ENCODE data around the gene KAT5.
A peak's percentile ranks its signal among the peaks of the same experiment; 100 is the strongest.
"Not testable (repeated sequence)": the region's sequence is repeated elsewhere in the genome, so short reads cannot be mapped to it uniquely, and the experiment has no call there.

The KAT5 gene

DNA sequence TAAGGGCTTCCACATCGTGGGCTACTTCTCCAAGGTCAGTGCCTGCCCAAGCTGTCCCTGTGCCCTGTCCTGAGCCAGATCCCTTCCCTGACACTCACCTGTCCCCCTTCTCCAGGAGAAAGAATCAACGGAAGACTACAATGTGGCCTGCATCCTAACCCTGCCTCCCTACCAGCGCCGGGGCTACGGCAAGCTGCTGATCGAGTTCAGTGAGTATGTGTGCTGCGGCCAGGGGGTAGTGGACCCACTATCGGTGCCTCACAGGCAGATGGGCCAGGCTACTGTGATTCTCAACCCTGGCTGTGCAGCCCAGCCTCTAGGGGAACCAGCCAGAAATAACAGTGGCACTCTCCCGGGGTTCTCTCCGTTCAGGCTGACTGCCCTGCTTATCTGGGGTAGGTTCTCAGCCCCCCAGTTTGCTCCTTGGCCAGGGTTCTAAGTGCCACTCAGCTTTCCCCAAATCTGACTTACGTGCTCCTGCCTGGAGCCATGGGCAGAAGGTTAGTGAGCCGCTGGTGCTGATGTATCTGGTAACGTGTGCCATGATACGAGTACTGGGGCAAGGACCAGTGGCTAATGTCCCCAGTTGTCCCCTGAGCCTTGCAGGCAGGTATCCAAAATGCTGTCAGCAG is 4.8 kb downstream of the KAT5 start:
- H3K36me3 Mint-ChIP-seq (ENCODE audit: low read depth): peaks cover 86% of the 10 kb centered on the region
- no peaks in the 10 kb centered on the region for H3K27me3 Mint-ChIP-seq
- H3K4me3 Mint-ChIP-seq: no peak overlapping the region
- intact Hi-C loops (cut with micrococcal nuclease): no loop called here
- H3K27ac Mint-ChIP-seq: no peak overlapping the region
- peaks cover 68% of the 10 kb centered on the region for H3K4me1 Mint-ChIP-seq (ENCODE audit: low read depth)
- H3K9me3 Mint-ChIP-seq: no peaks in the 10 kb centered on the region

GRCh38 chr11:65717906-65718305 is 5.9 kb downstream of the KAT5 start:
- Mint-ChIP-seq H3K4me3 (no peak overlapping the region), H3K27ac (no peak overlapping the region), H3K4me1 (ENCODE audit: low read depth) (peaks cover 62% of the 10 kb centered on the region), H3K36me3 (ENCODE audit: low read depth) (peaks cover 76% of the 10 kb centered on the region), H3K9me3 (no peaks in the 10 kb centered on the region), H3K27me3 (no peaks in the 10 kb centered on the region)
- intact Hi-C loops (cut with micrococcal nuclease): no loop called here

GRCh38 chr11:65718531-65718930 is 6.5 kb downstream of the KAT5 start:
- Mint-ChIP-seq H3K27ac (no peak overlapping the region), H3K9me3 (no peaks in the 10 kb centered on the region), H3K27me3 (no peaks in the 10 kb centered on the region), H3K4me1 (ENCODE audit: low read depth) (peaks cover 56% of the 10 kb centered on the region), H3K4me3 (peak overlapping the region; percentile 99), H3K36me3 (ENCODE audit: low read depth) (peaks cover 70% of the 10 kb centered on the region)
- intact Hi-C loops (cut with micrococcal nuclease): no loop called here

- Mint-ChIP-seq H3K36me3 (ENCODE audit: low read depth) (peaks cover 65% of the 10 kb centered on the region), H3K27ac (peak overlapping the region; percentile 81), H3K4me3 (peak overlapping the region; percentile 99), H3K4me1 (ENCODE audit: low read depth) (peaks cover 51% of the 10 kb centered on the region), H3K27me3 (no peaks in the 10 kb centered on the region), H3K9me3 (no peaks in the 10 kb centered on the region)
- intact Hi-C loops (cut with micrococcal nuclease): no loop called here
Observed at GRCh38 chr11:65718964-65719492, 7.0 kb downstream of the KAT5 start.

DNA sequence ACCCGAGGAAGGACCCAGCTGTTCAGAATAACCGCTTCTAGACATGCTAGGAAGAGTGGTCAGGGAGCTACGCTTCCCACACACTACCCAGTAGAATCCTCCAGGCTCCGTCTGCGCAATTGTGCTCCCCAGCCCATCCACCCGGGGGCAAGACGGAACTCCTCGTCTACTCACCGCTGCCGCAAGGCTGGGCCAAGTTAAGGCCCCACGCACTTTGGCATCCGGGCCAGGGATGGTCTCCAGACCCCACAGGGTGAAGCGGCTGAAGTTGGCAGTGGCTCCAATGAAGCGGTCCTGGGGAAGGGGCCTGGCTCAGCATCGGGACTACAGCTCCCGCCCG is 7.8 kb downstream of the KAT5 start:
- peaks cover 57% of the 10 kb centered on the region for H3K36me3 Mint-ChIP-seq (ENCODE audit: low read depth)
- intact Hi-C loops (cut with micrococcal nuclease): loop anchor here (1.0 kb wide), 1 partner anchor 8 kb away; the partner anchor contains the start of gene KAT5

DNA sequence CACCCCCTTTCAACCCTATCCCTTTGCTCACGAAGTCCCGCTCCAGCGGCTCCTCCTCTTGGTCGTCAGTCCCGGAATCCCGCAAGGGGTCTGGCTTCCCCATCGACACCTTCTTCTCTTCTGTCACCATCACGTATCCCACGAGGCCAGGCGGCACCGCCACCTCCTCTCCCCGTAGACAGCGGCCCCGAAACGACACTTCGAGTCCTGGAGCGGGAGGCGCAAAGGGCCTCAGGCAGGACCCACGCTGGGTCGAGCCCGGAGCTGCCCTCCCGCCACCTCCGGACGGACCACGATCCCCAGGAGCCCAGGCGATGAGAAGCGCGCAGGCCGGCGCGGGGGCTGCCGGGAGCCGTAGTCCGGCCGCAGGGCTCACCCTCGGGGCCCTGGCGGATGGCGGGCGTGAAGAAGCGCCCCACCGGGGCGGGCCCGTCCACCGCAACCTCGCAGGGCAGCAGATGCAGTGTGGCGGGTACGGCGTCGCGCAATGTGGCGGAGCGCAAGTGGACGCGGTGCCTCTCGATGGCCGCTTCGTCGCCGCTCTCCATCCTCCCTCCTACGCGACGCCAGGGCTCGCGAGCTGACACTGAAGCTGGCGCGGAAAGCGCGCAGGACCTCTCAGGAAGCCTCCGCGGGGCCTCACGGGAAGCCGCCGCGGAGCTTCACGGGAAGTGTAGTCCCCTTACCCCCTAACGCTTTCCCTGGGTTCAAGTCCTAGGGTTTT is 8.3 kb downstream of the KAT5 start, which contains the start of gene RNASEH2C:
Gene RNASEH2C, minus strand, starts transcription at position 588 of the 724 bp plus-strand sequence. Its CDS starts 40 bp downstream, at position 548.
- H3K4me3 Mint-ChIP-seq: peak within 1 kb of the TSS; percentile 99

More for the DNA sequence above, 7.8 kb downstream of the KAT5 start:
- Mint-ChIP-seq H3K27ac (peak overlapping the region; percentile 81), H3K9me3 (no peaks in the 10 kb centered on the region), H3K27me3 (no peaks in the 10 kb centered on the region), H3K4me3 (peak overlapping the region; percentile 99), H3K4me1 (ENCODE audit: low read depth) (peaks cover 45% of the 10 kb centered on the region)

DNA sequence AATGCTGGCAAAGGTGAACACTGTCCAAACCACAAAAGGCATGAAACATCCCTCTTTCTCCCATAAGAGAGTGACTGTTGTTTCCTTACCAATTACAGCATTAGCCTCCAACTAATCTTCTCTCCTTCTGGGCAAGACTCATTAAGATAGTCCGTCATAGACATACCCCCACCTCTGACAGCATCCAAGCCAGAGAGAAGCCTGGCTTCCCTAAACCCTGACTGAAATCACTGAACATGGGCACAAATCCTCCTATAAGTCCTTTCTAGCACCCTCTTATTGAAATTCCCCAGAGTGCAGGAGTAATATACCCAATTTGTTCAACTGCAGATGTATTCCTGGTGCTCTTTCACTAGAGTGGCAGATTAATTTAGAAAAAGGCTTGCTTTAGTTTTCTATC is 10.2 kb downstream of the KAT5 start:
- no peak overlapping the region for H3K27ac Mint-ChIP-seq
- H3K27me3 Mint-ChIP-seq: no peaks in the 10 kb centered on the region
- no peak overlapping the region for H3K4me3 Mint-ChIP-seq
- peaks cover 31% of the 10 kb centered on the region for H3K4me1 Mint-ChIP-seq (ENCODE audit: low read depth)
- no peaks in the 10 kb centered on the region for H3K9me3 Mint-ChIP-seq
- intact Hi-C loops (cut with micrococcal nuclease): no loop called here
- peaks cover 32% of the 10 kb centered on the region for H3K36me3 Mint-ChIP-seq (ENCODE audit: low read depth)

More for the DNA sequence above, 8.3 kb downstream of the KAT5 start, which contains the start of gene RNASEH2C:
- Mint-ChIP-seq H3K36me3 (ENCODE audit: low read depth) (peaks cover 51% of the 10 kb centered on the region), H3K27ac (peak within 1 kb of the TSS; percentile 81), H3K4me1 (ENCODE audit: low read depth) (peaks cover 40% of the 10 kb centered on the region), H3K27me3 (no peaks in the 10 kb centered on the region), H3K9me3 (no peaks in the 10 kb centered on the region)
- intact Hi-C loops (cut with micrococcal nuclease): loop anchor here (1.0 kb wide), 1 partner anchor 8 kb away; the partner anchor contains the start of gene KAT5

- H3K9me3 Mint-ChIP-seq: no peaks in the 10 kb centered on the region
- H3K4me1 Mint-ChIP-seq (ENCODE audit: low read depth): no peaks in the 10 kb centered on the region
- no peaks in the 10 kb centered on the region for H3K36me3 Mint-ChIP-seq (ENCODE audit: low read depth)
- no peak overlapping the region for H3K27ac Mint-ChIP-seq
- intact Hi-C loops (cut with micrococcal nuclease): no loop called here
- H3K27me3 Mint-ChIP-seq: no peaks in the 10 kb centered on the region
- no peak overlapping the region for H3K4me3 Mint-ChIP-seq
Observed at GRCh38 chr11:65726660-65727059, 14.6 kb downstream of the KAT5 start.

DNA sequence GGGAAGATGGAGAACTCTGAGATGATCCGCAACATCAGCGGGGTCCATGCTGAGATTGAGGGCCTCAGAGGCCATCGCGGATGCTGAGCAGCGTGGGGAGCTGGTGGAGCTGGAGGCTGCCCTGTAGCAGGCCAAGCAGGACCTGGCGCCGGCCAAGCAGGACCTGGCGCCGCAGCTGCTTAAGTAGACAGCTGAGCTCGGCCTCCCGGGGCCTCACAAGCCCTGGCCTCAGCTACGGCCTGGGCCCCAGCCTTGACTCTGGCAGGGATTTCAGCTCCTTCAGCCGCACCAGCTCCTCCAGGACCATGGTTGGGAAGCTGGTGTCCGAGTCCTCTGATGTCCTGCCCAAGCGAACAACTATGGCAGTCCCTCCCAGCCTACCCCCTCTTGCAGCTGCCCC is 15.8 kb downstream of the KAT5 start:
- Mint-ChIP-seq H3K4me1 (ENCODE audit: low read depth) (no peaks in the 10 kb centered on the region), H3K9me3 (no peaks in the 10 kb centered on the region), H3K27ac (no peak overlapping the region), H3K36me3 (ENCODE audit: low read depth) (no peaks in the 10 kb centered on the region), H3K27me3 (peaks cover 1% of the 10 kb centered on the region), H3K4me3 (no peak overlapping the region)
- intact Hi-C loops (cut with micrococcal nuclease): no loop called here

DNA sequence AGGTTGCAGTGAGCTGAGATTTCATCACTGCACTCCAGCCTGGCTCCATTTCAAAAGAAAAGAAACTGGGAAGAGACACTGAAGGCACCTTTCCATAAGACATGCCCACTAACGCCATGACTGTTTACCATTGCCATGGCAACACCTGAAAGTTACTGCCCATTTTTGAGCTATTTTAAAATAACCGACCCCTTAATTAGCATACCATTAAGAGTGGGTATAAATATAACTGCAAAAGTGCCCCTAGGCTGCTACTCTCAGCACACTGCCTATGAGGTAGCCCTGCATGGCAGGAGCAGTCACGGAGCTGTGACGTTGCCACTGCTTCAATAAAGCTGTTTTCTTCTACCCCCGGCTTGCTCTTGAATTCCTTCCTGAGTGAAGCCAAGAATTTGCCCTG is 18.4 kb downstream of the KAT5 start:
- Mint-ChIP-seq H3K27ac (no peak overlapping the region), H3K4me3 (no peak overlapping the region), H3K27me3 (peaks cover 1% of the 10 kb centered on the region), H3K9me3 (no peaks in the 10 kb centered on the region), H3K36me3 (ENCODE audit: low read depth) (no peaks in the 10 kb centered on the region), H3K4me1 (ENCODE audit: low read depth) (no peaks in the 10 kb centered on the region)
- intact Hi-C loops (cut with micrococcal nuclease): no loop called here

GRCh38 chr11:65735111-65735510 is 23.1 kb downstream of the KAT5 start:
- peaks cover 13% of the 10 kb centered on the region for H3K9me3 Mint-ChIP-seq
- H3K36me3 Mint-ChIP-seq (ENCODE audit: low read depth); H3K4me3 Mint-ChIP-seq; H3K27ac Mint-ChIP-seq; intact Hi-C loops (cut with micrococcal nuclease); H3K4me1 Mint-ChIP-seq (ENCODE audit: low read depth); H3K27me3 Mint-ChIP-seq: not testable (repeated sequence)

GRCh38 chr11:65736810-65737209 is 24.8 kb downstream of the KAT5 start:
- Mint-ChIP-seq H3K9me3 (peaks cover 13% of the 10 kb centered on the region), H3K4me1 (ENCODE audit: low read depth) (no peaks in the 10 kb centered on the region), H3K27ac (no peak overlapping the region), H3K4me3 (no peak overlapping the region), H3K27me3 (peaks cover 7% of the 10 kb centered on the region), H3K36me3 (ENCODE audit: low read depth) (no peaks in the 10 kb centered on the region)
- intact Hi-C loops (cut with micrococcal nuclease): no loop called here

DNA sequence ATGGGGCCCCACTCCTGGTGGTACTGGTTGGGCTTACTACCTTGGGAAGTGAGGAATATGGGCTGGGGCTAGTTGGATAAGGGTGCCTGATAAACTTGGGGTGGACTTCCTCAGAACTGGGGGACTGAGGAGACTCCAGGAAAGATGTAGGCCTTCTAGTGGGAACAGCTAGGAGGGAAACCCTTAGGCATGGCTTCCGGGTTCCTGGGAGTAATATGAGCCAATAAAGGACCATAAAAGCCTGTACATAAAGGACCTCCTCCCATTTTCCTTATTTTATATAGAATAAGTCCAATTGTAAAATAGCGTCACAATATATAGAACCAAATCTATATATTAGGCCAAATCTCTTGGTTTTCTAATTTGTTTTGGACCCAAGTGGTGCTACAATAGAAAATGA is 27.0 kb downstream of the KAT5 start:
- H3K4me3 Mint-ChIP-seq: no peak overlapping the region
- H3K9me3 Mint-ChIP-seq: peaks cover 13% of the 10 kb centered on the region
- peaks cover 6% of the 10 kb centered on the region for H3K27me3 Mint-ChIP-seq
- no peaks in the 10 kb centered on the region for H3K36me3 Mint-ChIP-seq (ENCODE audit: low read depth)
- H3K4me1 Mint-ChIP-seq (ENCODE audit: low read depth): no peaks in the 10 kb centered on the region
- intact Hi-C loops (cut with micrococcal nuclease): no loop called here
- H3K27ac Mint-ChIP-seq: no peak overlapping the region

- Mint-ChIP-seq H3K27me3 (peaks cover 6% of the 10 kb centered on the region), H3K27ac (no peak overlapping the region), H3K36me3 (ENCODE audit: low read depth) (no peaks in the 10 kb centered on the region), H3K9me3 (peaks cover 13% of the 10 kb centered on the region), H3K4me1 (ENCODE audit: low read depth) (no peaks in the 10 kb centered on the region), H3K4me3 (no peak overlapping the region)
- intact Hi-C loops (cut with micrococcal nuclease): no loop called here
Observed at GRCh38 chr11:65741185-65741584, 29.1 kb downstream of the KAT5 start.
